H9 (cell line): ENCODE measurements around the gene DBN1. TPM values are rescaled to one million over a fixed set of nuclear protein-coding genes. Genes with fewer than 3 reads are reported as not detected.

Experiments
- DNase-seq: peaks from one replicate; pipeline ENCODE4 v3.0.0-alpha.2; 2017
- H2AFZ ChIP-seq: one replicate; pipeline ENCODE4 v1.6.1; 2013; ENCODE audit warnings: mild to moderate bottlenecking, low read length, control low read depth, moderate library complexity
- H2AK5ac ChIP-seq: 2 replicates; pipeline ENCODE4 v1.6.1; 2013; ENCODE audit warnings: low read length, control low read depth, mixed read lengths; ENCODE audit not compliant: insufficient read length
- H2BK120ac ChIP-seq: one replicate; pipeline ENCODE4 v1.6.1; 2013; ENCODE audit warnings: low read depth, mild to moderate bottlenecking, low read length, control low read depth, inconsistent platforms; ENCODE audit not compliant: poor library complexity, severe bottlenecking
- H2BK12ac ChIP-seq: 2 replicates; pipeline ENCODE4 v1.6.1; 2013; ENCODE audit warnings: low read length, control low read depth, mixed read lengths, low read depth; ENCODE audit not compliant: insufficient read length
- H2BK15ac ChIP-seq: 2 replicates; pipeline ENCODE4 v1.6.1; 2013; ENCODE audit warnings: low read depth, low read length, control low read depth
- H2BK20ac ChIP-seq: one replicate; pipeline ENCODE4 v1.6.1; 2013; ENCODE audit warnings: low read depth, mild to moderate bottlenecking, low read length, control low read depth, inconsistent platforms; ENCODE audit not compliant: poor library complexity, severe bottlenecking
- H2BK5ac ChIP-seq: 2 replicates; pipeline ENCODE4 v1.6.1; 2013; ENCODE audit warnings: low read length, control low read depth, mixed read lengths; ENCODE audit not compliant: insufficient read length
- H3K14ac ChIP-seq: 2 replicates; pipeline ENCODE4 v1.6.1; 2013; ENCODE audit warnings: low read length, control low read depth; ENCODE audit not compliant: insufficient read depth
- H3K18ac ChIP-seq: 2 replicates; pipeline ENCODE4 v1.6.1; 2013; ENCODE audit warnings: low read depth, mild to moderate bottlenecking, mixed read lengths, low read length, control low read depth; ENCODE audit not compliant: insufficient read length
- H3K23ac ChIP-seq: 2 replicates; pipeline ENCODE4 v1.6.1; 2013; ENCODE audit warnings: low read length, control low read depth, mixed read lengths, low read depth; ENCODE audit not compliant: insufficient read length
- H3K23me2 ChIP-seq: 2 replicates; pipeline ENCODE4 v1.6.1; 2013; ENCODE audit warnings: low read depth, mild to moderate bottlenecking, mixed read lengths, low read length, control low read depth; ENCODE audit not compliant: insufficient read length, poor library complexity, severe bottlenecking
- H3K27ac ChIP-seq: 2 replicates; pipeline ENCODE4 v1.5.1; 2013; ENCODE audit warnings: low read length, control low read depth, mixed read lengths, low read depth; ENCODE audit not compliant: insufficient read length
- H3K27me3 ChIP-seq: 2 replicates; pipeline ENCODE4 v1.6.1; 2013; ENCODE audit warnings: low read length, control low read depth, inconsistent platforms; ENCODE audit not compliant: insufficient read depth
- H3K4ac ChIP-seq: 2 replicates; pipeline ENCODE4 v1.6.1; 2013; ENCODE audit warnings: low read depth, mild to moderate bottlenecking, control low read depth, inconsistent platforms, low read length, moderate library complexity
- H3K4me1 ChIP-seq: 2 replicates; pipeline ENCODE4 v1.6.1; 2013; ENCODE audit warnings: low read length, control low read depth, inconsistent platforms; ENCODE audit not compliant: insufficient read depth
- H3K4me2 ChIP-seq: 2 replicates; pipeline ENCODE4 v1.6.1; 2013; ENCODE audit warnings: low read length, control low read depth, mixed read lengths; ENCODE audit not compliant: insufficient read length, insufficient read depth
- H3K56ac ChIP-seq: 2 replicates; pipeline ENCODE4 v1.6.1; 2013; ENCODE audit warnings: low read depth, mild to moderate bottlenecking, mixed read lengths, low read length, control low read depth; ENCODE audit not compliant: insufficient read length
- H3K79me1 ChIP-seq: 2 replicates; pipeline ENCODE4 v1.6.1; 2013; ENCODE audit warnings: low read depth, mild to moderate bottlenecking, moderate library complexity, low read length, control low read depth, inconsistent platforms; ENCODE audit not compliant: insufficient read depth, poor library complexity, severe bottlenecking
- H3K79me2 ChIP-seq: 2 replicates; pipeline ENCODE4 v1.6.1; 2013; ENCODE audit warnings: low read length, control low read depth, inconsistent platforms; ENCODE audit not compliant: insufficient read depth
- H3K9ac ChIP-seq: 2 replicates; pipeline ENCODE4 v1.6.1; 2013; ENCODE audit warnings: low read length, control low read depth, mixed read lengths; ENCODE audit not compliant: insufficient read length; ENCODE audit errors: extremely low read depth
- H3K9me3 ChIP-seq: one replicate; pipeline ENCODE4 v1.6.1; 2013; ENCODE audit warnings: low read depth, low read length, inconsistent platforms; ENCODE audit not compliant: control insufficient read depth
- H3T11ph ChIP-seq: one replicate; pipeline ENCODE4 v1.6.1; 2013; ENCODE audit warnings: mild to moderate bottlenecking, low read length, control low read depth, inconsistent platforms
- H4K20me1 ChIP-seq: one replicate; pipeline ENCODE4 v1.6.1; 2013; ENCODE audit not compliant: control insufficient read depth, insufficient read length, insufficient read depth
- H4K5ac ChIP-seq: 2 replicates; pipeline ENCODE4 v1.6.1; 2013; ENCODE audit warnings: low read depth, mild to moderate bottlenecking, mixed read lengths, low read length, control low read depth; ENCODE audit not compliant: insufficient read length
- H4K8ac ChIP-seq: replicated peaks from 2 replicates; pipeline ENCODE4 v1.6.1; 2013; ENCODE audit warnings: low read length, control low read depth, mixed read lengths, low read depth; ENCODE audit not compliant: insufficient read length
- H4K91ac ChIP-seq: 2 replicates; pipeline ENCODE4 v1.6.1; 2013; ENCODE audit warnings: low read depth, mild to moderate bottlenecking, moderate library complexity, mixed read lengths, low read length, control low read depth; ENCODE audit not compliant: insufficient read length
- H3K27ac Mint-ChIP-seq, 3 experiments: 2 replicates in 2 of 3; 3 replicates in 1 of 3; pipeline ENCODE4 v1.8.0; 2020 to 2021; ENCODE audit warnings: mixed read lengths in 3 of 3, mild to moderate bottlenecking in 1 of 3, moderate library complexity in 1 of 3
- H3K27me3 Mint-ChIP-seq: 2 replicates; pipeline ENCODE4 v1.8.0; 2021; ENCODE audit warnings: low read depth, mild to moderate bottlenecking, moderate library complexity, mixed read lengths
- H3K36me3 Mint-ChIP-seq, 3 experiments: 2 replicates in 2 of 3; 3 replicates in 1 of 3; pipeline ENCODE4 v1.8.0; 2020 to 2021; ENCODE audit warnings: low read depth in 3 of 3, mixed read lengths in 3 of 3; ENCODE audit not compliant: insufficient read depth in 1 of 3
- H3K4me1 Mint-ChIP-seq, 2 experiments: 2 replicates each; pipeline ENCODE4 v1.8.0; 2020; ENCODE audit warnings: mixed read lengths in 2 of 2
- H3K4me3 Mint-ChIP-seq, 2 experiments: 2 replicates in 1 of 2; 3 replicates in 1 of 2; pipeline ENCODE4 v1.8.0; 2020 to 2021; ENCODE audit warnings: mild to moderate bottlenecking in 2 of 2, mixed read lengths in 2 of 2, moderate library complexity in 1 of 2
- H3K9me3 Mint-ChIP-seq, 2 experiments: 2 replicates in 1 of 2; 3 replicates in 1 of 2; pipeline ENCODE4 v1.8.0; 2020; ENCODE audit warnings: mild to moderate bottlenecking in 2 of 2, mixed read lengths in 2 of 2, moderate library complexity in 1 of 2
- WGBS: extraction: QIAGEN DNeasy Blood & Tissue Kit; methylation state at CpG from one replicate; pipeline ENCODE4 v1.1.7; 2013; ENCODE audit warnings: missing lambda C conversion rate, low lambda C conversion rate, mixed read lengths; ENCODE audit not compliant: insufficient read length; ENCODE audit errors: extremely low coverage; 5-methylcytosine and 5-hydroxymethylcytosine counted together
- total RNA-seq: library from RNA; stranded (reverse); gene quantifications from 2 replicates; pipeline ENCODE4 v1.2.1, GENCODE V29; 2021
- TF ChIP-seq, protein P1 (sequence below): fragments of 200-600 bp; sonication (generic); conservative IDR thresholded peaks from 3 replicates; pipeline ENCODE4 v1.8.0; 2021; ENCODE audit warnings: antibody characterized with exemption, mild to moderate bottlenecking

Gene DBN1
- total RNA-seq, 1 experiment from 2014 or later = 340 TPM

DNA sequence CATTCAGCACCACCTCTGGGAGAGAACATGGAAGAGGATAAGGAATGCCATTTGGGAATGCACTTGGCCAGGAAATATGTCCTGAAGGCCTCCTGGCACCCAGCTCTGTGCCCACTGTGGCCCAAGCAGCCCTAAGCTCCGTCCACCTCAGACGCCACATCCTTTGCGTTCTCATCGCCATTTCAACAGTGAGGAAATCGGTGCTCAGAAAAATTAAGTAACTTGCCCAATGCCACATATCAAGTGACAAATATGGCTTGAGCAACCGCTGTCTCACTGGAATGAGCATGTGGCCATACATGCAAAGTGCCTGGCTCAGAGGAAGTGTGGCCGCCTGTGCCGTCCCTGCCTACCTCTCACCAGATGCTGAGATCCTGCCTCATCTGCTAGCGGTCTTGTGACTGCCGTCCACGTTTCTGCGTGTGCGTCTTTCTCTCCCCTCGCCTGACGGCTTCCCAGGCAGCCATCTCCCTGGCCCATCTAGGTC is 37.2 kb upstream of the DBN1 start:
- H4K5ac ChIP-seq = no peak overlapping the region
- H3T11ph ChIP-seq = no peak overlapping the region
- H3K4me2 ChIP-seq = no peak overlapping the region
- H3K14ac ChIP-seq = no peak overlapping the region
- Mint-ChIP-seq H3K4me3 (no peak overlapping the region), H3K9me3 (no peaks in the 10 kb centered on the region), H3K27ac (no peak overlapping the region; a peak in 1 of 7 replicates), H3K36me3 (peaks cover 43 to 71% (median 62%) of the 10 kb centered on the region in 3 experiments), H3K4me1 (peaks cover 20 to 26% of the 10 kb centered on the region in 2 experiments), H3K27me3 (no peaks in the 10 kb centered on the region; the same call in 1 of the 2 replicates)
- no CpG with 5 or more reads among the region's 15 CpGs for WGBS
- H2AK5ac ChIP-seq = no peak overlapping the region
- no peak overlapping the region for H2BK5ac ChIP-seq
- H3K18ac ChIP-seq = no peak overlapping the region
- H3K27me3 ChIP-seq = no peaks in the 10 kb centered on the region
- TF ChIP-seq, protein P1, sequence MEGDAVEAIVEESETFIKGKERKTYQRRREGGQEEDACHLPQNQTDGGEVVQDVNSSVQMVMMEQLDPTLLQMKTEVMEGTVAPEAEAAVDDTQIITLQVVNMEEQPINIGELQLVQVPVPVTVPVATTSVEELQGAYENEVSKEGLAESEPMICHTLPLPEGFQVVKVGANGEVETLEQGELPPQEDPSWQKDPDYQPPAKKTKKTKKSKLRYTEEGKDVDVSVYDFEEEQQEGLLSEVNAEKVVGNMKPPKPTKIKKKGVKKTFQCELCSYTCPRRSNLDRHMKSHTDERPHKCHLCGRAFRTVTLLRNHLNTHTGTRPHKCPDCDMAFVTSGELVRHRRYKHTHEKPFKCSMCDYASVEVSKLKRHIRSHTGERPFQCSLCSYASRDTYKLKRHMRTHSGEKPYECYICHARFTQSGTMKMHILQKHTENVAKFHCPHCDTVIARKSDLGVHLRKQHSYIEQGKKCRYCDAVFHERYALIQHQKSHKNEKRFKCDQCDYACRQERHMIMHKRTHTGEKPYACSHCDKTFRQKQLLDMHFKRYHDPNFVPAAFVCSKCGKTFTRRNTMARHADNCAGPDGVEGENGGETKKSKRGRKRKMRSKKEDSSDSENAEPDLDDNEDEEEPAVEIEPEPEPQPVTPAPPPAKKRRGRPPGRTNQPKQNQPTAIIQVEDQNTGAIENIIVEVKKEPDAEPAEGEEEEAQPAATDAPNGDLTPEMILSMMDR = no peak
- H4K91ac ChIP-seq = no peak overlapping the region
- H2BK120ac ChIP-seq = no peak overlapping the region
- no peak overlapping the region for H3K23ac ChIP-seq
- no peak overlapping the region for H2BK15ac ChIP-seq
- no peak for DNase-seq
- no peak overlapping the region for H2BK20ac ChIP-seq
- peaks cover under 1% of the 10 kb centered on the region; the same call in 1 of the 2 replicates for H3K79me2 ChIP-seq
- no peak overlapping the region for H2BK12ac ChIP-seq
- no peak overlapping the region for H3K4ac ChIP-seq
- no peak overlapping the region for H4K8ac ChIP-seq
- H3K56ac ChIP-seq = no peak overlapping the region
- H3K27ac ChIP-seq = no peak overlapping the region
- H3K79me1 ChIP-seq = peaks cover under 1% of the 10 kb centered on the region
- no peaks in the 10 kb centered on the region for H3K9me3 ChIP-seq
- H2AFZ ChIP-seq = no peak overlapping the region
- H4K20me1 ChIP-seq = no peaks in the 10 kb centered on the region
- no peaks in the 10 kb centered on the region for H3K23me2 ChIP-seq
- no peaks in the 10 kb centered on the region; the same call in 1 of the 2 replicates for H3K4me1 ChIP-seq
- H3K9ac ChIP-seq = peak overlapping the region; percentile 5
